A673 (cell line): ENCODE results near the gene SIT1.

Experiments
- EZH2 ChIP-seq: fragments of 200-600 bp; sonication (generic); IDR thresholded peaks from 2 replicates; pipeline ENCODE4 v1.6.1; 2017; ENCODE audit warnings: borderline replicate concordance, low read depth, mild to moderate bottlenecking, mixed read lengths, antibody characterized with exemption, low read length; ENCODE audit not compliant: poor library complexity, severe bottlenecking
- TF ChIP-seq, protein P1 (sequence below): fragments of 300-800, 200-600 bp; sonication (generic); conservative IDR thresholded peaks from 2 replicates; pipeline ENCODE4 v1.5.1; 2017; ENCODE audit warnings: low read depth, mild to moderate bottlenecking, antibody characterized with exemption, low read length, moderate library complexity, mixed read lengths

DNA sequence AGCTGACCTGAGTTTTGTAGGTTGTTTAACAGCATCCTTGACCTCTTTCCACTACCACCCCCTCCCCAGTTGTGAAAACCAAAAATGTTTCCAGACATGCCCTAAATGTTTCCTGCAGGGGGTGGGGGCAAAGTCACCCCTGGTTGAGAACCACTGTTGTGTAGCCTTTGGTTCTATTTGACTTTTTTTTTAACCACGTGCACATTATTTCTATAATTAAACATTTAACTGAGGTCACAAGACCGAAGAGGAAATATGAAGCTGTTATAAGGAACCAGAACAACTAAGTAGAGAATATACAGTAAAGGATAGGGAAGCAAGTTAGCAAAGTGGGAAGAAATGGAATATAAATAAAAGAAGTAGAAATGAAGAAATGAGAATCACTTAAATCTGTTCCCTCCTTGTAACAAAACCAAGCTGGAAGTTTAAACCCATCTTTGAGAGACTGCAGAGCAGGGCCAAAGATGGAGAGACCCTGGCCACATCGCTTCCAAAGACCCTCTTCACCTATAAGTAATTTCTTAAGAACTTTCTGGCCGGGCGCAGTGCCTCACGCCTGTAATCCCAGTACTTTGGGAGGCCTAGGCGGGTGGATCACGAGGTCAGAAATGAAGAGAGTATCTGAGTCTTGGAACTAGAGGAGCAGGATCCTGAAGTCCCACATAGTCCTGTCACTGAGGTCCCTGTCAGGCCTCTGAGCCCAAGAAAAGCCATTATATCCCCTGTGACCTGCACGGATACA, 14.4 kb downstream of the SIT1 start:
- TF ChIP-seq EZH2: no peak
- TF ChIP-seq, protein P1, sequence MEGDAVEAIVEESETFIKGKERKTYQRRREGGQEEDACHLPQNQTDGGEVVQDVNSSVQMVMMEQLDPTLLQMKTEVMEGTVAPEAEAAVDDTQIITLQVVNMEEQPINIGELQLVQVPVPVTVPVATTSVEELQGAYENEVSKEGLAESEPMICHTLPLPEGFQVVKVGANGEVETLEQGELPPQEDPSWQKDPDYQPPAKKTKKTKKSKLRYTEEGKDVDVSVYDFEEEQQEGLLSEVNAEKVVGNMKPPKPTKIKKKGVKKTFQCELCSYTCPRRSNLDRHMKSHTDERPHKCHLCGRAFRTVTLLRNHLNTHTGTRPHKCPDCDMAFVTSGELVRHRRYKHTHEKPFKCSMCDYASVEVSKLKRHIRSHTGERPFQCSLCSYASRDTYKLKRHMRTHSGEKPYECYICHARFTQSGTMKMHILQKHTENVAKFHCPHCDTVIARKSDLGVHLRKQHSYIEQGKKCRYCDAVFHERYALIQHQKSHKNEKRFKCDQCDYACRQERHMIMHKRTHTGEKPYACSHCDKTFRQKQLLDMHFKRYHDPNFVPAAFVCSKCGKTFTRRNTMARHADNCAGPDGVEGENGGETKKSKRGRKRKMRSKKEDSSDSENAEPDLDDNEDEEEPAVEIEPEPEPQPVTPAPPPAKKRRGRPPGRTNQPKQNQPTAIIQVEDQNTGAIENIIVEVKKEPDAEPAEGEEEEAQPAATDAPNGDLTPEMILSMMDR: no peak
